Subcutaneous adipose tissue (tissue), 4 donors: ENCODE measurements around the gene PLD1. TPM values are rescaled to one million over a fixed set of nuclear protein-coding genes. Genes with fewer than 3 reads are reported as not detected.

Experiments
- total RNA-seq, 4 donors: library from RNA; depleted of rRNA; stranded (reverse); fragments of >200 nt; gene quantifications; one replicate each; pipeline ENCODE4 v1.1.0, GENCODE V29; 2016
- TF ChIP-seq, protein P1 (sequence below): fragments of 450-650 bp; IDR thresholded peaks from one replicate; pipeline ENCODE4 v1.5.1; 2016; ENCODE audit warnings: low read depth, mild to moderate bottlenecking, control low read depth, antibody characterized with exemption, moderate library complexity

Gene PLD1
- total RNA-seq, 4 donors from 2014 or later = 20.5 to 48.2 (median 26.9) TPM

DNA sequence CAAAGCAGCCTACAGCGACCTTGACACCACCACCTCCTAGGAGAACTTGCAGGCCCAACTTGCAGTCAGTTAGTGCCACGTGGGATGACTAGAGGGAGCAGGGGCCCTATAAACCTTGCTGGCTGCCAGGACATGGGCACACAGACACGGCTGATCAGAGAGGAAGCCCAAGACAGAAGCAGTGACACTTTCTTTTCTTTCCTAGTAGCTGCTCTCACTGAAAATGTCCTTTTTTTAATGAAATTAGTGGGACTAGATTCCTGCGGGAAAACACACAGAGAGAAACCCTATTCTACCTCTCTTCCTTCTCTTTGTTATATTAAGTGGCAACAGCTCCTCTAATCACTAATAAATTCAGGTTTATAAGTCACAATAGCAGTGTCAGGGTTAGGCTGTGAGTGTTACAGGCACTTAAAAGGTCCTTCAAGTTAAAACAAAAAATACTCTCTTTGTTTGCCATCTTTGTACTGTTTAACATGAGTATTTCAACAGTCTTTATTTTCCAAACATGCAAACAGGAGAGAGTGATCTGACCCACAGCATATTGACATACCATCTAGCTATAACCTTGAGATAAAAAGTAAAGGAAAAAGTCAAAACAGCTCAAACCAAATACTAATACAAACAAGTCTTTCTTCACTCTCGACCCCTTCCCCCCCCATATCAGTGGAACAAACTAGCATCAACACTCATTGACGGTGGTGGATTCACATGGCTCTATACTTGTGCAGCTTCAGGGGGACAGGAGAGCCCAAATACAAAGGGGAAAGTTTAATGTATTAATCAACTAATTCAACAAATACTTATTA lies 30.7 kb upstream of the PLD1 start:
- TF ChIP-seq, protein P1, sequence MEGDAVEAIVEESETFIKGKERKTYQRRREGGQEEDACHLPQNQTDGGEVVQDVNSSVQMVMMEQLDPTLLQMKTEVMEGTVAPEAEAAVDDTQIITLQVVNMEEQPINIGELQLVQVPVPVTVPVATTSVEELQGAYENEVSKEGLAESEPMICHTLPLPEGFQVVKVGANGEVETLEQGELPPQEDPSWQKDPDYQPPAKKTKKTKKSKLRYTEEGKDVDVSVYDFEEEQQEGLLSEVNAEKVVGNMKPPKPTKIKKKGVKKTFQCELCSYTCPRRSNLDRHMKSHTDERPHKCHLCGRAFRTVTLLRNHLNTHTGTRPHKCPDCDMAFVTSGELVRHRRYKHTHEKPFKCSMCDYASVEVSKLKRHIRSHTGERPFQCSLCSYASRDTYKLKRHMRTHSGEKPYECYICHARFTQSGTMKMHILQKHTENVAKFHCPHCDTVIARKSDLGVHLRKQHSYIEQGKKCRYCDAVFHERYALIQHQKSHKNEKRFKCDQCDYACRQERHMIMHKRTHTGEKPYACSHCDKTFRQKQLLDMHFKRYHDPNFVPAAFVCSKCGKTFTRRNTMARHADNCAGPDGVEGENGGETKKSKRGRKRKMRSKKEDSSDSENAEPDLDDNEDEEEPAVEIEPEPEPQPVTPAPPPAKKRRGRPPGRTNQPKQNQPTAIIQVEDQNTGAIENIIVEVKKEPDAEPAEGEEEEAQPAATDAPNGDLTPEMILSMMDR = no peak

DNA sequence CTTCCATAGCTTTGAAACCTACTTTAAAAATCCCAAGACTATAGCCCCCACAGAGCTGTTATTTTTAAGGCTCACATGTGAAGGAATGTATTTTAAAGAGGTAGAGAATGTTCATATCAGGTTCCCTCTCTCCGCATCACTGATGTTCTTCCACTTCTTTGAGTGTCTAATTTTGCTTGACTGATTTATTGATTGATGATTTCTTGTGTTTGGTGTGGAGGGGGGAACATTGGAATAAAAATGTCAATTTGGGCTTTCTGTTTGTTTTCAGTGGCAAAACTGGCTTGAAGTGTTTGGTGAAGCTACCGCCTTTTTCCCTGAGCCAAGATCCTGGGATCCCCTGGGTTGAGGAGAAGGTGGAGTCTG lies 30.1 kb upstream of the PLD1 start:
- TF ChIP-seq, protein P1 = no peak

DNA sequence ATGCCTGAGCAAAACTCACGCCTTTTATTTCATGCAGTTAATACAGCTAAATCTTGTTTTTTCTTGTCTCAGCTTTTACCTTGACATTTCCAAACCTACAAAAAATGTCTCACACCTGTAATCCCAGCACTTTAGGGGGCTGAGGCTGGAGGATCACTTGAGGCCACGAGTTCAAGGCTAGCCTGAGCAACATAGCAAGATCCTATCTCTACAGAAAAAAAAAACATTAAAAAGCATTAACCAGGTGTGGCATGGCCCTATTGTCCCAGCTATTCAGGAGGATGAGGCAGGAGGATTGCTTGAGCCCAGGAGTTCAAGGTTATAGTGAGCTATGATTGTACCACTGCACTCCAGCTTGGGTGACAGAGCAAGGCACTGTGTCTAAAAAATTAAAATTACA lies 29.0 kb upstream of the PLD1 start:
- TF ChIP-seq, protein P1 = no peak

DNA sequence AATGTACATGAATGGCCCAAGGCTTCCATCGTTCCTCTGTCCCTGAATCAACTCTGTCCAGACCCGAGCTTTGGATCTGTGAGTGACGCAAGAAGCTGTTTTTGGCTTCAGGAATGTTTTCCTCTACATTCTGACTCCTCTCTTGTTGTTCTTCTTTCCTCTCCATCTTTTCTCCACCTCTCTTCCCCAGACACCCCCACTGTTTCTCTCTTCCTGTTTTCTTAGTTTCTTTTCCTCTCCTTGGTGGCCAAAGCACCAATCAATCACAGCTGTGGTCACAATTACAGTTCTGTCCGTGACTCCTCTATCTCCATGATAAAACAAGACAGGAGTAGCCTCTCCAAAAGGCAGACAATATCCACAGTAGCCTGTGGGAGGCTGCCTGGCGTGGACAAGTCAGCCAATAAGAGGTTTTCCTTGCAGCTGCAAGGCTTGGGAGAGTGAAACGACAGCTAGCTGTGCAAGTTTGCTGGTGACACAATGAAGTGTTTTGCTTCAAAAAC lies 28.0 kb upstream of the PLD1 start:
- TF ChIP-seq, protein P1 = no peak

DNA sequence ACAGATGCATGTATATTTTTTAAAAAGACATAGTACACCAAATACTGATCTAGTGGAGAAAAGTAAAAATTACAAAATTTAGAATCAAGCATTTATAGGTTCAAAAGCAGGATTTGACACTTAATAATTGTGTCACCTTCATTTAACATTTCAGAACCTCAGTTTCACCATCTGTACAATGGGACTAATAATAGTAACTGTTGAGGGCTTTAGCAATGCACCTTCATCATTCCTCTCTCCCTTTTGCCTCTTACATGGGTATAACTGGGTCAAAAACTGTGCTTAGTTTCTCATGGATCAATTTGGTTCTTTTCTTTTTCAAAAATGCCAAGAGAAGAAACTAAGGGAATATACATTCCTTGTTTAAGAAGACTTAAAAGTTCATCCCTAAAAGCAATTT lies 27.4 kb upstream of the PLD1 start:
- TF ChIP-seq, protein P1 = no peak

DNA sequence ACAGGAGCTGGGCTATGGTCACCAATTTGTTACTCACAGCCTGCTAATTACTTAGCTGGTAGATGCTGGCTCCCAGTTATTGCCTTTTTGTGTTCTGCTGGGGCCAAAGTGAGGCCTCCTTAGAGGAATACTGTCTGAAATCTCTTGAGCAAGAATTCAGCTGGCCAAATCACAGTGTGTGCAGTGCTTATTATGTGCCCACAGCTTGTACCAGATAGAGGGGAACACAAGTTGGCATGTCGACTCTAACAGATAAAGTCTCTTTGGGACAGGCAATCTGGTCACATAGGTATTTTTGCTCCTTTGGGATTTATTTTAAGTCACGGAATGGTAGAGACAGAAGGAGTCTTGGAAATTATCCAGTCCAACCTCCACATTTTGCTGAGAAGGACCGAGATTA lies 26.6 kb upstream of the PLD1 start:
- TF ChIP-seq, protein P1 = no peak

DNA sequence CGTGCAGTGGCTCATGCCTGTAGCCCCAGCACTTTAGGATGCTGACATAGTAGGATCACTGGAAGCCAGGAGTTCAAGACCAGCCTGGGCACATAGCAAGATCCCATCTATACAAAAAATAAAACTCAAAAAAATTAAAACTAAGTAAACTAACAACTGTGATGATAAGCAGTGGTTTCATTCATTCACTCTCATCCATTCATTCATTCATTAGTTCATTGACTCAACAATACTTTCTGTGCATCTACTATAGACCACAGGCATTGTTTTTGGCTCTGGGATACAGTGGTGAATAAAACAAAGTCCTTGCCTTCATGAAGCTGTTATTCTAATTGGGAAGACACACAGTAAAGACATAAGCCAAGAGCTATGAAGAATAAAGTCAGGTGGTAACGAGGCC lies 25.3 kb upstream of the PLD1 start:
- TF ChIP-seq, protein P1 = no peak
